ENCODE results near the gene SMAD7.
A peak's percentile ranks its signal among the peaks of the same experiment; 100 is the strongest.

The SMAD7 gene

GRCh38 chr18:48943736-48944527 is 6.8 kb downstream of the SMAD7 start:
- no peak for DNase-seq

DNA sequence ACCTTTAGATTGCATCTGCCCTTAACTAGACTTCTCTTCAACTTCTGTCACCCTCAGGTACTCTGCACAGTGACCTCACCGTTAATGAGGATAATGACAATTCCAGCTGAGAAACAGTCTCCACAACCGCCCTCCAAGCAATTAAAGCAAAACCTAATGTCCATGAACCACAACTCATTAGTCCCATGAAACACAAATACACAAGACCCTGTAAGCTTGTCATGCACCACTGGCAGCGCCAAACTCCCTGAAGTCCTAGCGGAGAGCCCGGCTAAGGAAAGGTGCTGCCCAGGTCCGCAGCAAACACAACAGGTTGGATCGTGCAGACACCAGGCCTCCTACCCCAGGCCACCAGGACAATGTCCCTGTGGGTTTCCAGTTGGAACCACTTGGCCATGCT is 7.4 kb downstream of the SMAD7 start:
- DNase-seq, result no peak

- no peak for DNase-seq
Observed at GRCh38 chr18:48942554-48943261, 8.1 kb downstream of the SMAD7 start.

- DNase-seq, result no peak
Observed at GRCh38 chr18:48942086-48942485, 8.7 kb downstream of the SMAD7 start.

DNA sequence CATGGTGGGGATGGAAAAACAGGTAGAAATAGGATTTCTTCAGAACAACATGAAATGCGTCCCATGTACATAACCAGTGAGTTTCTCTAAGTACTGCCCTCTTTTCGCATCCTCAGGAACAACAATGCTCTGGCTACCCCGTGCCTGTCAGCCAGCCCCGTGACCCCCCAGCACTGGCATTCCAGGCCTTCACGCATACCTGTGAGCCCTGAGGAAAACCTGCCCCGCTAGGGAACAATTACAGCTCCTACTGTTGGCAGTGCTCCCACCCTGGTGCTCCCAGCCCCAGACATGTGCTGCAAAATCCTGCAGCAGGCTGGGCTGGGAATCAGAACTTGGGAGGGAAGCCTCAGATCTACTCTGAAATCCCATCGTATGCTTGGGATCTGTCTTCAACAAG is 9.1 kb downstream of the SMAD7 start:
- no peak for DNase-seq

DNA sequence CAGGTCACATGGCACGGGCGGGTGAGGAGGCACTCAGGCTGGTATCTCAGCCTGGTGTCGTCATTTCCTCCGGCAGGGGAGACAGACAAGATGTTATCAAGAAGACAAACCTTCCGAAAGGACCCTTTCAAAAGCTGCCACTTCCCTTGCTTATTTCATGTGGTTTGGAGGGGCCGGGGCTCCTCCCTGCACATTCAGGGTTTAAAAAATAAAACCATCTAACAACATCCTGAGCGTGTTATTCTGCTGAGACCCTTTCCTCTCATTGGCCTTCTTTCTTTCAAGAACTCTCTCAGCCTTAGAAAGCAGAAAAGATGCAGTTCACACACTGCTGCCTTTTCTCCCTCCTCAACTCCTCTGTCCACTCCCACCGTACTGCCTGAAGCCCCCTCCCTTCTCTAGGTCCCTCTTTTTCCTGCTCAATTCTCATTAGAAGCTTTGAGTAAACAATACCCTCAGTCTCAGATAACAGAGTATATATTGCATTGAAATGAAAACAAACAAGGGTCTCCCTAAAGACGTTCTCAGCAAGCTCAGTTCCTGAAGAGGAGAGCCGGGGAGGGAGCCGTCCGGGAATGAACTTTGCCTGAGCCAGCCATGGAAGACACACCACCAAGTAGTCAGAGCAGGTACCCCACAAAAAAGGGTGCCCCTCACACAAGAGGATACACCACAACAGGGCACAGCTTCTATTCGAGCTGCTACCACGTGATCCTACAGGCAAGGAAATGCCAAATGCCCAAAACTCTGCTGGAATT is 9.7 kb downstream of the SMAD7 start:
- DNase-seq, result peak; percentile 55

DNA sequence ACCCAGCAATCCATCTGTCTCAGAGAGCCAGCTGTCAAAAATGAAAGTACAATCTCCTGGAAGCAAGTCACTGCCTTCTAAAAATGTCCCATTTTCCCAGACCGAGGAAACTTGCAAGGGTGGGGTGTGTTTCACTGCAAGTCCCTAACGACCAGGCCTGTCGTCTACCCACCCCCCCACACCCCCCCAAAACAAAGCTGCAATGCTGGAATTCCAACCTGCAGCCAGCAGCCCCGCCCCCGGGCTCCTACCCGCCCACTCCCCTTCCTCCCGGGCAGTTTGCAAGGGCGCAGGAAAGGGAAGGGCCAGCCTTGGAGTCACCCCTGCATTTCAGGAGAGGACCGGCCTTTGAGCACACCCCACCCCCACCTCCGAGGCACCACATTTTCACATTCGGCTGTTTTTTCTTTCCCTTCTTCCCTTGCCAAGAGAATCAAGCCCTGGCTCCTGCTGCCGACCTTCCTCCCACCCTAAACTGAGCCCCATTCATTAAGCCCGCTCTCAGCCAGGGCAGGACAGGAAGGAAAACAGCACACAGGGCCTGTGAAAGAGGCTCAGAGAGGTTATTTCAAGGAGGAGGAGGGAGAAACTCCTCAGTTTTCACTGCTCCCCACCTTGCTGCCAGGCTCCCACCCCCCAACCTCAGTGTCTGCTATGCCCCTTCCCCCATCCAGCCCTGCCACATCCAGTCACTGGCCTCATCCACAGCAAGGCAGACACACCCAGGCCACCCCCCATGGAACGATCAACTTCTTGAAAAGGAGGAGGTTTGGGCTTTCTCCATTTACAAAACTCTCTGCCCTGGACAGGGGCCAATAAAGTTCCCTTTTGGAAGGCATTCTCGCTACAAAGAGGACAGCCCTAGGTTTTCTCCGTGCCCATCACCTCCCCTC is 11.3 kb downstream of the SMAD7 start:
- no peak for DNase-seq

DNA sequence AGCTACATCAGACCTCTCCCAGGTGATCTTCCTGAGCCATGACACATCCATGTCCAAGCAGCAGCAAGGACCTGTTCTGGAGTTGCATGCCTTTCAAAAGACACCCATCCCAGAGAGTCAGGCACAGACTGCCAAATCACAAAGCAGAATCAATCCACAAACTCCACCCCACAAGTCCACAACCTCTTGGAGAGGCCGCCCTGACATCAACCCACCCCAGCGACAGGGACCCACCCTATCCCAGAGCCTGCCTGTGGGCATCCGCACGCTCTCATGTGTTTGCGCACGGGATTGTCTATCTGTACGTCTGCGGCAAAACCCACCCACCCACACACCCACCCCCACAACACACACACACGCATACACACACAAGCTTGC is 11.9 kb downstream of the SMAD7 start:
- no peak for DNase-seq

DNA sequence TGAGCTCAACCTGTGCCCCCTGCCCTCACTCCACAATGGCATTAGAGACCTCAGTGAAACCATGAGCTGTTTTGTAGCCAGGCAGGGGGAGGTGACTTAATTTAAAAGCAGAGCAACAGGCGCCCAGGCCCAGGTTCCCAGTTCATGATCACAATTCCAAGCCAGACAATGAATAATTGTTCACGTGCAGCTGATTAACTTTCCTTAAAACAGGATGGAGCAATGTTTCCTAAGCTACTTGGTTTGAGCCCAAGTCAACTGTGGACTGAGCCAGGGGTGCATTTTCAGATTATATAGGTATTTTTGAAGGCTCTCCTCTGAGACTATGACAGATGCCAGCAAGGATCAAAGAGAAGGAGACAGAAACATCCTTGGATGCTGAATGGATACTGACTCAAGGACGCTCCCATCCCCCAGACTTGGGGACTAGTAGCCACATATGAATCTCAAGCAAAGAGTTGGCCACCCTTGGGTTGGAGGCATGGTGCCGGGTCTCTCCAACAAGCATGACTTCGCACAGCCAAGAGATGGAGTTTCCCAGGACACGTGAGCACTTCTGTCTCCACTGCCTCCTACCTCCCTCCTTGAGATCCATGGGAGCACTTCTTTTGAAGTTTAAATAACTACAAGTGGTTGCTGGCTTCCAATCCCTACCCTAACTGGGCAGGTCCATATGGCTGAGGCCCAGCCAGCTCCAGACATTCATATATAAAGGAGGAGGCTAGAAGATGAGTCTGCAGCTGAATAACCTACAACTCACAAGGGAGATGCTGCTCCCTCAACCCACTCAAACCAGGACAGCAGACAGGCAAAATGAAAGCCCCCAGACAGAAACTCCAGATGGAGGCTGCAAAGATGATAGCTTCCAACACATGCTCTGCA is 12.7 kb downstream of the SMAD7 start:
- no peak for DNase-seq

DNA sequence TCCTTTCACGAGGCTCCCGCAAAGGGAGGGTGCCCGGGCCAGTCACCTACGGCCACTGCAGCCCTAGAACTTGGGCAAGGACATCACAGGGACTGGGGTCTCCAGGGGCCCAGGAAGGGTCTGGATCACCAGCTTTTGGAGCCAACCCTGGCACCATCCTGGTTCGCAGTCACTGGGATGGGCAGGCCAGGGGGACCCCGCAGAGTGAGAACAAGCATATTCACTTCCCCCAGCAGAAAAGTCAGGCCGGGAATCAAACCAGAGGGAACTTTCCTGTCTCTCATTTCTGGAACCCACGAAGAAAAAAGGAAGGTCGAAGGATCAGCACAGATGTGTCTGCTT is 15.4 kb downstream of the SMAD7 start:
- no peak for DNase-seq

GRCh38 chr18:48934723-48935432 is 15.9 kb downstream of the SMAD7 start:
- DNase-seq, result no peak

- DNase-seq, result no peak
Observed at GRCh38 chr18:48934415-48934722, 16.4 kb downstream of the SMAD7 start.

GRCh38 chr18:48933578-48934414 is 17.0 kb downstream of the SMAD7 start:
- DNase-seq, result no peak

- DNase-seq, result no peak
Observed at GRCh38 chr18:48932822-48933510, 17.8 kb downstream of the SMAD7 start.

- DNase-seq, result no peak
Observed at GRCh38 chr18:48932462-48932818, 18.3 kb downstream of the SMAD7 start.

- peak; percentile 25 for DNase-seq
Observed at GRCh38 chr18:48931680-48932461, 18.9 kb downstream of the SMAD7 start.

- no peak for DNase-seq
Observed at GRCh38 chr18:48930926-48931325, 19.8 kb downstream of the SMAD7 start.

DNA sequence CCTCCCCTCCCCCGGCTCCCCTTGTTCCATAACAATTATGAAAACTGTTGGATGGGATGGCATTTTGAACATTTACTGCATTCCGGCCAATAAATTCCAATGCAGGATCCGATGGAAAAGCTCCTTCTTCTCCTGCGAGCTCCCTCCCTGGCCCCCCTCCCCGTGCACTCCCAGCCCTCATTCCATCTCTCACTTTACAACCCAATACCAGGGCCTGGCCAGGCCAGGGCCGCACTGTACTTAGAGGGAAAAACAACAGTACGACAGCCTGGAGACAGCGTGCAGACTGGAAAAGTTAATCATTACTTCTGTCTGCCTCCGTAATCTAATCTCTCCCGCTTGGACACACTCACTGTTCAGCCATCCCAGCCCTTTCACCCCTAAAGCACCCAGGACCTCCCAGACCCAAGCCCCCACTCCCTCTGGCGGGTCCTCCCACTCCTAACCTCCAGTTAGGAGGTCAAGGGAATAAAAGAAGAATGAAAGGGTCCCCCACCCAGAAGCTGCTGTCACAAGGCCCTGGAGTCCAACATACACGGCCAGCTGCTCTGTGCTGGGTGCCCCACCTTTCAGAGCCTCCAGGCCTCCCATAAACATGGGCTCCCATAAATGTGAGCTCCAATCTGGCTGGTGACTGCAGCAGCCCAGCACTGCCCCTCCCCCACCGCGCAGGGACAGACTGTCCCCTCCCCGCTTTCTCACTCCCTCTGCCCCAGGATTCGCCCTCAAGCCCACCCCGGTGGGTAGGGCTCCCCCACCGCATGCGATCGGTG is 20.6 kb downstream of the SMAD7 start:
- no peak for DNase-seq

Data from stimulated activated CD4-positive, alpha-beta T cell treated with anti-CD3 and anti-CD28 coated beads, Interleukin-12 subunit alpha, Interleukin-12 subunit beta, amount 100 ng/mL, for 4 hours (primary cell).